Esophagus squamous epithelium (tissue), 4 donors: ENCODE results near the gene MRPL54.

Experiments used
- CTCF ChIP-seq, 6 experiments: fragments of 450-650 bp in 4 of 6; fragments of 200-600 bp in 2 of 6; sonication (generic) in 2 of 6; IDR thresholded peaks; one replicate each; pipeline ENCODE4 v1.5.1; 2016 to 2019; ENCODE audit warnings: antibody characterized with exemption in 6 of 6, mild to moderate bottlenecking in 4 of 6, moderate library complexity in 4 of 6
- POLR2A ChIP-seq, 4 donors: fragments of 450-650 bp; IDR thresholded peaks; one replicate each; pipeline ENCODE4 v1.6.1; 2017; ENCODE audit warnings: antibody characterized with exemption in 4 of 4, mild to moderate bottlenecking in 4 of 4, moderate library complexity in 3 of 4

- no peak for TF ChIP-seq CTCF (IDR thresholded peaks at IDR 0.05)
- no peak for TF ChIP-seq POLR2A (IDR thresholded peaks at IDR 0.05)
These were observed 27.8 kb downstream of the MRPL54 start for GRCh38 chr19:3790209-3790734.
